ENCODE measurements around the gene NCAPG2. TPM values are rescaled to one million over a fixed set of nuclear protein-coding genes. Genes with fewer than 3 reads are reported as not detected.

Gene NCAPG2
- polyA plus RNA-seq, 3 donors, result 1.1 to 3.1 (median 1.7) TPM

- DNase-seq, result no peak
- Mint-ChIP-seq H3K36me3 (no peaks in the 10 kb centered on the region), H3K4me3 (no peak overlapping the region), H3K27ac (no peak overlapping the region), H3K9me3 (peaks cover 2 to 26% (median 6%) of the 10 kb centered on the region in 7 donors), H3K27me3 (ENCODE audit: low read depth in 3 of 3) (peaks cover 21 to 30% (median 23%) of the 10 kb centered on the region in 3 donors), H3K4me1 (no peaks in the 10 kb centered on the region)
- no peaks in the 10 kb centered on the region for H3K36me3 ChIP-seq (replicated peaks in 1 of 2; ENCODE audit: control insufficient read depth in 1 of 2, insufficient read depth in 2 of 2, low read length in 2 of 2)
- H3K27me3 ChIP-seq (ENCODE audit: control insufficient read depth in 2 of 2, insufficient read depth in 2 of 2, low read length in 2 of 2), result peaks cover 10 to 19% of the 10 kb centered on the region in 2 donors
- no peak overlapping the region for H3K9ac ChIP-seq (ENCODE audit: insufficient read depth, low read length, poor library complexity, severe bottlenecking)
- H3K4me2 ChIP-seq (replicated peaks; ENCODE audit: extremely low read depth, low read length, poor library complexity, severe bottlenecking), result no peak overlapping the region
- no peaks in the 10 kb centered on the region for H4K20me1 ChIP-seq (ENCODE audit: insufficient read depth, low read length)
- no peaks in the 10 kb centered on the region for H3K79me2 ChIP-seq (ENCODE audit: insufficient read depth, low read length)
- intact Hi-C loops (cut with micrococcal nuclease), result no loop called here
- no peaks in the 10 kb centered on the region for H3K4me1 ChIP-seq (ENCODE audit: control insufficient read depth in 1 of 2, insufficient read depth in 2 of 2, low read length in 2 of 2)
- H3K27ac ChIP-seq (ENCODE audit: low read depth in 1 of 2, low read length in 2 of 2), result no peak overlapping the region
- 94% methylated on average over 15 of the region's 15 CpGs for WGBS (ENCODE audit: insufficient coverage)
- no peak overlapping the region for H2AFZ ChIP-seq (ENCODE audit: insufficient read depth, low read depth, low read length, poor library complexity, severe bottlenecking)
- H3K9me3 ChIP-seq (replicated peaks in 1 of 2; ENCODE audit: control insufficient read depth in 1 of 2, insufficient read depth in 1 of 2, low read length in 2 of 2), result peaks cover 11 to 15% of the 10 kb centered on the region in 2 donors
- H3K4me3 ChIP-seq (replicated peaks in 1 of 3; ENCODE audit: low read depth in 2 of 3, low read length in 3 of 3), result no peak overlapping the region
- TF ChIP-seq, protein P1, sequence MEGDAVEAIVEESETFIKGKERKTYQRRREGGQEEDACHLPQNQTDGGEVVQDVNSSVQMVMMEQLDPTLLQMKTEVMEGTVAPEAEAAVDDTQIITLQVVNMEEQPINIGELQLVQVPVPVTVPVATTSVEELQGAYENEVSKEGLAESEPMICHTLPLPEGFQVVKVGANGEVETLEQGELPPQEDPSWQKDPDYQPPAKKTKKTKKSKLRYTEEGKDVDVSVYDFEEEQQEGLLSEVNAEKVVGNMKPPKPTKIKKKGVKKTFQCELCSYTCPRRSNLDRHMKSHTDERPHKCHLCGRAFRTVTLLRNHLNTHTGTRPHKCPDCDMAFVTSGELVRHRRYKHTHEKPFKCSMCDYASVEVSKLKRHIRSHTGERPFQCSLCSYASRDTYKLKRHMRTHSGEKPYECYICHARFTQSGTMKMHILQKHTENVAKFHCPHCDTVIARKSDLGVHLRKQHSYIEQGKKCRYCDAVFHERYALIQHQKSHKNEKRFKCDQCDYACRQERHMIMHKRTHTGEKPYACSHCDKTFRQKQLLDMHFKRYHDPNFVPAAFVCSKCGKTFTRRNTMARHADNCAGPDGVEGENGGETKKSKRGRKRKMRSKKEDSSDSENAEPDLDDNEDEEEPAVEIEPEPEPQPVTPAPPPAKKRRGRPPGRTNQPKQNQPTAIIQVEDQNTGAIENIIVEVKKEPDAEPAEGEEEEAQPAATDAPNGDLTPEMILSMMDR (IDR thresholded peaks at IDR 0.05), result no peak
Observed at GRCh38 chr7:158591944-158592343, 112.7 kb downstream of the NCAPG2 start.

DNA sequence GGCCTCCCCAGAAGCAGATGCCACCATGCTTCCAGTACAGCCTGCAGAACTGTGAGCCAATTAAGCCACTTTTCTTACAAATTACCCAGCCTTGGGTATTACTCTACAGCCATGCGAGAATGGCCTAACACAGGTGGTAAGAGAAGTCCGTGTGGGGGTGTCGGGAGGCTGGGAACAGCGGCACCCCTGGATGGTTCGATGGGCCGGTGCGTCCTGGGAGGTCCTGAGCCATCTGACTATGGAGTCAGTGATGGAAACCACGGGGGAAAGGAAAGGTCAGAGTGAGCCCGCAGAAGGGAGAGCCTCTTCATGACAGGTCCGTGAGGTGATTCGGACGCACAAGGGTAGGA lies 114.4 kb downstream of the NCAPG2 start:
- H3K27me3 Mint-ChIP-seq (ENCODE audit: low read depth in 3 of 3), result peaks cover 35 to 47% (median 38%) of the 10 kb centered on the region in 3 donors
- Histone ChIP-seq H3K27ac (ENCODE audit: low read depth in 1 of 2, low read length in 2 of 2) (no peak overlapping the region), H3K9ac (ENCODE audit: insufficient read depth, low read length, poor library complexity, severe bottlenecking) (no peak overlapping the region), H2AFZ (ENCODE audit: insufficient read depth, low read depth, low read length, poor library complexity, severe bottlenecking) (no peak overlapping the region), H4K20me1 (ENCODE audit: insufficient read depth, low read length) (no peaks in the 10 kb centered on the region), H3K9me3 (replicated peaks in 1 of 2; ENCODE audit: control insufficient read depth in 1 of 2, insufficient read depth in 1 of 2, low read length in 2 of 2) (peaks cover under 1 to 15% of the 10 kb centered on the region in 2 donors), H3K27me3 (ENCODE audit: control insufficient read depth in 2 of 2, insufficient read depth in 2 of 2, low read length in 2 of 2) (peaks cover 21 to 36% of the 10 kb centered on the region in 2 donors), H3K36me3 (replicated peaks in 1 of 2; ENCODE audit: control insufficient read depth in 1 of 2, insufficient read depth in 2 of 2, low read length in 2 of 2) (no peaks in the 10 kb centered on the region), H3K79me2 (ENCODE audit: insufficient read depth, low read length) (no peaks in the 10 kb centered on the region), H3K4me3 (replicated peaks in 1 of 3; ENCODE audit: low read depth in 2 of 3, low read length in 3 of 3) (no peak overlapping the region), H3K4me1 (ENCODE audit: control insufficient read depth in 1 of 2, insufficient read depth in 2 of 2, low read length in 2 of 2) (no peaks in the 10 kb centered on the region), H3K4me2 (replicated peaks; ENCODE audit: extremely low read depth, low read length, poor library complexity, severe bottlenecking) (no peak overlapping the region)
- H3K4me1 Mint-ChIP-seq, result no peaks in the 10 kb centered on the region
- intact Hi-C loops (cut with micrococcal nuclease), result no loop called here
- no peak overlapping the region for H3K27ac Mint-ChIP-seq
- 91% methylated on average over 9 of the region's 12 CpGs for WGBS (ENCODE audit: insufficient coverage)
- TF ChIP-seq, protein P1 (IDR thresholded peaks at IDR 0.05), result no peak
- DNase-seq, result no peak
- no peaks in the 10 kb centered on the region for H3K36me3 Mint-ChIP-seq
- H3K4me3 Mint-ChIP-seq, result no peak overlapping the region
- peaks cover 0 to 25% (median 10%) of the 10 kb centered on the region in 7 donors for H3K9me3 Mint-ChIP-seq
